ENCODE data around the gene NTN3.

- no peak for TF ChIP-seq CTCF (IDR thresholded peaks at IDR 0.05; ENCODE audit: low read depth, low read length, poor library complexity, severe bottlenecking)
- no peak for TF ChIP-seq EZH2phosphoT487 (IDR thresholded peaks at IDR 0.05; ENCODE audit: borderline replicate concordance, low read length)
Observed at GRCh38 chr16:2490190-2491105, 19.4 kb downstream of the NTN3 start.
